Activated T-cell treated with anti-CD3 and anti-CD28 coated beads for 48 hours (primary cell): ENCODE results near the gene NAPEPLD.
"Not testable (repeated sequence)": the region's sequence is repeated elsewhere in the genome, so short reads cannot be mapped to it uniquely, and the experiment has no call there.

Source experiments
- DNase-seq: peaks from one replicate; pipeline ENCODE4 v3.0.0-alpha.2; 2020; ENCODE audit warnings: low read depth

NAPEPLD gene

GRCh38 chr7:103148994-103149807, at the start of gene NAPEPLD:
NAPEPLD (minus strand) TSS chr7:103149099; CDS start chr7:103128776, 20,323 bp downstream.
- peak; percentile 68 for DNase-seq

GRCh38 chr7:103198079-103198478, 49.2 kb upstream of the NAPEPLD start:
- not testable (repeated sequence) for DNase-seq

GRCh38 chr7:103195364-103195763, 46.5 kb upstream of the NAPEPLD start:
- not testable (repeated sequence) for DNase-seq

- DNase-seq, result not testable (repeated sequence)
Measured at GRCh38 chr7:103172415-103173146, 23.7 kb upstream of the NAPEPLD start.

GRCh38 chr7:103171695-103172414, 23.0 kb upstream of the NAPEPLD start:
- DNase-seq, result not testable (repeated sequence)

GRCh38 chr7:103166921-103167544, 18.1 kb upstream of the NAPEPLD start:
- DNase-seq, result not testable (repeated sequence)

GRCh38 chr7:103163087-103163825, 14.4 kb upstream of the NAPEPLD start:
- DNase-seq, result not testable (repeated sequence)

DNA sequence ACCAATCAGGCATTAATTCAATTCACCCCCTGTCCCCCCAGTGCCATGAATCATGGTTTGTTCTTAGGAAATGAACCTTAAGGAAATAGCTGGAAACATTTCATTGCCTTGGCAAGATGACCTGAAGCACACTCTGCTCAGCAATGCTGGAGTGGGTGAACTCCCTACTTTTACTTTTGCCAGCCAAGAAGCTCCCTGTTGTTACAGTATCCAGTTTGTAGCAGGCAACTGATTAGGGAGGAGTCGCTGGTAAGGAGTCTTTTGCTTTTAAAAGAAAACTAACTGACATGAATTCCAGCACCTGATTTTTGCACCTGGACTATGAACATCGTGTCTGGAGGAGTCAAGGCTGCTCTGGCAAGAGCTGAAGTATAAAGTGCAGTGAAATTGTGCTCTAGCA, 13.7 kb upstream of the NAPEPLD start:
- DNase-seq, result not testable (repeated sequence)

GRCh38 chr7:103161998-103162616, 13.2 kb upstream of the NAPEPLD start:
- DNase-seq, result not testable (repeated sequence)

GRCh38 chr7:103159072-103159471, 10.2 kb upstream of the NAPEPLD start:
- not testable (repeated sequence) for DNase-seq

DNA sequence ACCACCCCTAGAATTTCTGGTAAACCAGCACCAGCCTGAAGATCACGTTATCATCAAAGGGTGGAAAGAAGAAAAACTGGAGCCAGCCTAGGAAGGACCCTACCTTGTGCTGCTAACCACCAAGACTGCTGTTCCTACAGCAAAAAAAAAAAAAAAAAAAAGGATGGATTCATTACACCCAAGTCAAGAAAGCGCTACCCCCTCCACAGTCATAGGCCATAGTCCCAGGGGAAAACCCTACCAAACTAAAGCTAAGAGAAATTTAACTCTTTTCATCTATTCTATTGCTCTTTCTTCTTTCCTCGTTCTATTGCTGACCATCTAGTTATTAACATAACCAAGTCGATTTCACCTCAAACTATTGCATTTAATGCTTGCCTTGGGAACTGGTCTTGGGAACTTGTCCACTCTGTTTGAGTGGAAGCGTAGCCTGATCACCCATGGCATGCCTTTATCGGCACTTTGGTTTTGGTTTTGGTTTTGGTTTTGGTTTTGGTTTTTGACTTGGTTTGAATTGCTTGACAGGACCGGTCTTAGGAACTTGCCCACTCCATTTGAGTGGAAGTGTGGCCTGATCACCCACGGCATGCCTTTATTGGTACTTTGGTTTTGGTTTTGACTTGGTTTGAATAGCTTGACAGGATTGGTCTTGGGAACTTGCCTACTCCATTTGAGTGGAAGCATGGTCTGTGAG, 6.6 kb upstream of the NAPEPLD start:
- DNase-seq, result not testable (repeated sequence)

- no peak for DNase-seq
Measured at GRCh38 chr7:103154042-103154441, 5.1 kb upstream of the NAPEPLD start.

DNA sequence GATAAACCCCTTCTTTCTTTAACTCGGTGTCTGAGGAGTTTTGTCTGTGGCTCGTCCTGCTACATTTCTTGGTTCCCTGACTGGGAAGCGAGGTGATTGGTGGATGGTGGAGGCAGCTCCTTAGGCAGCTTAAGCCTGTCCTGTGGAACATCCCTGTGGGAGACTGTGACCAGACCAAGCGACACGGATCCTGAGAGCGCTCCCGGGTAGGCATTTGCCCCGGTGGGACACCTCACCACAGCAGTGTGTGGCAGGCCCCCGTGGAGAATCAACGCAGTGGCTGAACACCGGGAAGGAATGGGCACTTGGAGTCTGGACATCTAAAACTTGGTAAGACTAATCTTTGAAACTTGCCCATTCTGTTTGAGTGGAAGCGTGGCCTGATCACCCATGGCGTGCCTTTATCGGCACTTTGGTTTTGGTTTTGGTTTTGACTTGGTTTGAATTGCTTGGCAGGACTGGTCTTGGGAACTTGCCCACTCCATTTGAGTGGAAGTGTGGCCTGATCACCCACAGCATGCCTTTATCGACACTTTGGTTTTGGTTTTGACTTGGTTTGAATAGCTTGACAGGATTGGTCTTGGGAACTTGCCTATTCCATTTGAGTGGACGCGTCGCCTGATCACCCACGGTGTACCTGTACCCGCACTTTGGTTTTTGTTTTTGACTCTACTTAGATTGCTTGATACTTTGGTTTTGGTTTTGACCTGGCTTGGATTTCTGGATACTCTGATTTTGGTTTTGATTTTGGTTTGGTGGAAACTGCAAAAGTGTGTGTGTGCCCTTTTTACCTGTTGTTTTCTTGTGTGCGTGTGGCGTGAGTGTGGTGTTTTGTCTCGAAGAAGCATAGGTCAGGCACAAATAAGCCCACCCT, 4.1 kb upstream of the NAPEPLD start:
- DNase-seq, result not testable (repeated sequence)

- DNase-seq, result not testable (repeated sequence)
Measured at GRCh38 chr7:103151993-103152676, 3.2 kb upstream of the NAPEPLD start.

- no peak for DNase-seq
Measured at GRCh38 chr7:103150192-103150591, 1.3 kb upstream of the NAPEPLD start.

DNA sequence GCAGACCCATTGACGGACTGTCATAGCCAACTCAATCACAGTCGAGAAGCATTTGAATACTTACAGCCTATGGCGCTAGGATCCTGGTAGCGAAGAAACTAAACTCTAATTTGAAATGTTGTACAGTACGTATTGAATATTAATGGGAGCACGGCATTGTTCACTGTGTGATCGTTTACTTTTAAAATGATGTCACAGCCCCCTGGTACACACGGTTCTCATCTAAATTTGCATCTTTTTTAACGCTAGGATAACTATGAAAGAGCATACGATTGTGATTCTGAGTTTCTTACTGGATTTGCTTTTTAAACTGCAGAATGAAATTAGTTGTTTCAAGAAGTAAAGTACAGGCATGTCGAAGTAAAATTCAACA, 895 bp upstream of the NAPEPLD start:
- no peak for DNase-seq

- DNase-seq, result no peak
Measured at GRCh38 chr7:103148131-103148993, 537 bp downstream of the NAPEPLD start.

DNA sequence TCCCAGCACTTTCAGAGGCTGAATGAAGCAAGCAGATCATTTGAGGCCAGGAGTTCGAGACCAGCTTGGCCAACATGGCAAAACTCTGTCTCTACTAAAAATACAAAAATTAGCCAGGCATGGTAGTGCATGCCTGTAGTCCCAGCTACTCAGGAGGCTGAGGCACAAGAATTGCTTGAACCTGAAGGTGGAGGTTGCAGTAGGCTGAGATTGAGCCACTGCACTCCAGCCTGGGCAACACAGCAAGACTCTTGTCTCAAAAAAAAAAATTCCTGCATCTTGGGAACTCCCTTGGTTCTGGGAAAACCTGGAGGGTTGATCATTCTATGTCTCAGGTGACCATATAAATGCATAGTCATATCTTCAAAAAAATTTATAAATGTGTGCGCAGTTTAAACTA, 4.1 kb downstream of the NAPEPLD start:
- not testable (repeated sequence) for DNase-seq
